ENCODE data around the gene SEMA3E.
"Not testable (repeated sequence)": the region's sequence is repeated elsewhere in the genome, so short reads cannot be mapped to it uniquely, and the experiment has no call there.

SEMA3E gene

DNA sequence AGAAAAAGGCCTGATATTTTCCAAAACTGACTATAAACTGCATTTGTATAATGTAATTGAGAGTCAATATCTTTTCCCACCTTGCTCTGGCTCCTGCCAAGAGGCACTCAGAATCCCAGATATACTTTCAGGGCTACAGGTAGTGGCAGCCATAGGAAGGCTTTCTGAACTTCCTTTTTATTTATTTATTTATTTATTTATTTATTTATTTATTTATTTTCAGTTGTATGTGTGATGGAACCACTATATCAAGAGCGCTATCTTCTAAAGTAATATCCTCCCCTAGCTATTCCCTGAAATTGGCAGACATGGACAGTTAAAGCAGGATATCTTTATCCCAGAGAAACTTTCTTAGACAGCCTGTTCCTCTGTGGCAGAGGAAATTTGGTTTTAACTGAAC lies 86.7 kb downstream of the SEMA3E start (continued):
- TF ChIP-seq REST (tag by site-specific recombination; IDR thresholded peaks at IDR 0.05), result 0 out of 2 replicates have a peak, but pooled peaks have one; percentile 38
- no peak for TF ChIP-seq ZNF157 (tag by site-specific recombination; IDR thresholded peaks at IDR 0.05)
- no peak for TF ChIP-seq ZNF391 (tag by site-specific recombination; IDR thresholded peaks at IDR 0.05; ENCODE audit: borderline replicate concordance, low read depth)
- no peak for TF ChIP-seq KLF10 (tag by site-specific recombination; IDR thresholded peaks at IDR 0.05)
- no peak for TF ChIP-seq ZNF629 (tag by site-specific recombination; IDR thresholded peaks at IDR 0.05)
- TF ChIP-seq ZNF623 (tag by site-specific recombination; IDR thresholded peaks at IDR 0.05), result peak; percentile 47
- peak; percentile 75 for TF ChIP-seq ZNF518A (tag by site-specific recombination; conservative IDR thresholded peaks at IDR 0.05; ENCODE audit: low read depth)

GRCh38 chr7:83559887-83560286 lies 89.1 kb downstream of the SEMA3E start:
- no peak for TF ChIP-seq SETDB1 (IDR thresholded peaks at IDR 0.05; ENCODE audit: insufficient read length, low read length)
- TF ChIP-seq MEIS1 (CRISPR knock-in tag; IDR thresholded peaks at IDR 0.05; ENCODE audit: borderline replicate concordance), result no peak
- no peak for TF ChIP-seq ZNF354C (tag by site-specific recombination; IDR thresholded peaks at IDR 0.05; ENCODE audit: borderline replicate concordance, low read depth)
- TF ChIP-seq ZNF114 (tag by site-specific recombination; IDR thresholded peaks at IDR 0.05), result no peak
- TF ChIP-seq ZNF561 (tag by site-specific recombination; IDR thresholded peaks at IDR 0.05; ENCODE audit: borderline replicate concordance), result no peak
- TF ChIP-seq YY2 (tag by site-specific recombination; IDR thresholded peaks at IDR 0.05), result no peak
- no peak for TF ChIP-seq REPIN1 (tag by site-specific recombination; IDR thresholded peaks at IDR 0.05; ENCODE audit: low read depth)
- no peak overlapping the region for H3K27ac ChIP-seq (ENCODE audit: extremely low read depth, low read depth, low read length)
- no peaks in the 10 kb centered on the region for H3K9me3 ChIP-seq (ENCODE audit: control insufficient read depth, insufficient read depth, low read depth, low read length)
- H3K4me3 ChIP-seq (ENCODE audit: low read depth, low read length), result no peak overlapping the region
- CTCF ChIA-PET, result interaction anchor here (0.7 kb wide), 1 partner anchor 26 kb away, joined by 3 read pairs; no protein-coding TSS in a partner anchor
- POLR2A ChIA-PET, result no interaction called here
- H3K36me3 ChIP-seq (ENCODE audit: control insufficient read depth in 2 of 2, insufficient read depth in 1 of 2, low read length in 2 of 2), result no peaks in the 10 kb centered on the region
- H3K4me1 ChIP-seq (ENCODE audit: control insufficient read depth, insufficient read depth, low read length), result no peaks in the 10 kb centered on the region

DNA sequence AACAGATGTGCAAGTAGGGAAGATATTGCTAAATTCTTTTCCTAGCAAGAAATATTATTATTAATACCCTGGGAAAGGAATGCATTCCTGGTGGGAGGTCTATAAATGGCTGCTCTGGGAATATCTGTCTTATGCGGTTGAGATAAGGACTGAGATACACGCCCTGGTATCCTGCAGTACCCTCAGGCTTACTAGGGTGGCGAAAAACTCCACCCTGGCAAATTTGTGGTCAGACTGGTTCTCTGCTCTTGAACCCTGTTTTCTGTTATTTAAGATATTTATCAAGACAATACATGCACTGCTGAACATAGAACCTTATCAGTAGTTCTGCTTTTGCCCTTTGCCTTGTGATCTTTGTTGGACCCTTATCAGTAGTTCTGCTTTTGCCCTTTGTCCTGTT lies 96.4 kb downstream of the SEMA3E start:
- POLR2A ChIA-PET; H3K9me3 ChIP-seq (ENCODE audit: control insufficient read depth, insufficient read depth, low read depth, low read length); H3K4me3 ChIP-seq (ENCODE audit: low read depth, low read length); H3K36me3 ChIP-seq (ENCODE audit: control insufficient read depth in 2 of 2, insufficient read depth in 1 of 2, low read length in 2 of 2); H3K4me1 ChIP-seq (ENCODE audit: control insufficient read depth, insufficient read depth, low read length); H3K27ac ChIP-seq (ENCODE audit: extremely low read depth, low read depth, low read length); CTCF ChIA-PET: not testable (repeated sequence)
